ENCODE data around the gene ST6GALNAC1. TPM values are rescaled to one million over a fixed set of nuclear protein-coding genes. Genes with fewer than 3 reads are reported as not detected.

ST6GALNAC1 gene
- polyA plus RNA-seq, 1 experiment = not detected

- POLR2A ChIA-PET = no interaction called here
- no peak overlapping the region for H3K27ac ChIP-seq (ENCODE audit: low read depth, low read length)
Observed at GRCh38 chr17:76635659-76636360, 7.7 kb downstream of the ST6GALNAC1 start.

DNA sequence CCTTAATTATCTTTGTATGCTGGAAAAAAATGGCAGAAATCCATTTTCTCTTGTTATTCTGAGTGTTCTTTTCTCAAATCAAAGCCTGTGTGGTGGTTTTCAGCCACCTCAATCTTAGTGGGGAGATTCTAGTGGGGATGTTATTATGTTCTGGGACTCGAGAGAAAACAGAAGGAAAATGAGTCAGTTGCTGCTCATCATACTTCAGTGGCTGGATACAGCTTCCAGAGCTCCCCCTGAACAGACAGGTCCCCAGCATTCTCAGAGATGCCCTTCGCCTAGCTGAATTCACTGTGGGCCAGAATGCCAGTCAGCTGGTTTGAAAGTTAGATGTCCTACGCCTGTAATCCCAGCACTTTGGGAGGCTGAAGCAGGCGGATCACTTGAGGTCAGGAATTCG is 8.5 kb downstream of the ST6GALNAC1 start:
- Histone ChIP-seq H3K27me3 (ENCODE audit: control insufficient read depth, insufficient read depth, low read length) (no peaks in the 10 kb centered on the region), H3K4me3 (ENCODE audit: low read depth, low read length) (no peak overlapping the region), H3K27ac (ENCODE audit: low read depth, low read length) (no peak overlapping the region), H3K9me3 (ENCODE audit: control insufficient read depth, insufficient read depth, low read length) (no peaks in the 10 kb centered on the region)
- no peak for DNase-seq (ENCODE audit: low read depth, low spot score)
- ChIA-PET CTCF (interaction anchor here (1.2 to 4.9 kb wide), 2 partner anchors 11 to 46 kb away, joined by 3 to 38 read pairs; no protein-coding TSS in a partner anchor), POLR2A (no interaction called here)
- TF ChIP-seq, protein P1, sequence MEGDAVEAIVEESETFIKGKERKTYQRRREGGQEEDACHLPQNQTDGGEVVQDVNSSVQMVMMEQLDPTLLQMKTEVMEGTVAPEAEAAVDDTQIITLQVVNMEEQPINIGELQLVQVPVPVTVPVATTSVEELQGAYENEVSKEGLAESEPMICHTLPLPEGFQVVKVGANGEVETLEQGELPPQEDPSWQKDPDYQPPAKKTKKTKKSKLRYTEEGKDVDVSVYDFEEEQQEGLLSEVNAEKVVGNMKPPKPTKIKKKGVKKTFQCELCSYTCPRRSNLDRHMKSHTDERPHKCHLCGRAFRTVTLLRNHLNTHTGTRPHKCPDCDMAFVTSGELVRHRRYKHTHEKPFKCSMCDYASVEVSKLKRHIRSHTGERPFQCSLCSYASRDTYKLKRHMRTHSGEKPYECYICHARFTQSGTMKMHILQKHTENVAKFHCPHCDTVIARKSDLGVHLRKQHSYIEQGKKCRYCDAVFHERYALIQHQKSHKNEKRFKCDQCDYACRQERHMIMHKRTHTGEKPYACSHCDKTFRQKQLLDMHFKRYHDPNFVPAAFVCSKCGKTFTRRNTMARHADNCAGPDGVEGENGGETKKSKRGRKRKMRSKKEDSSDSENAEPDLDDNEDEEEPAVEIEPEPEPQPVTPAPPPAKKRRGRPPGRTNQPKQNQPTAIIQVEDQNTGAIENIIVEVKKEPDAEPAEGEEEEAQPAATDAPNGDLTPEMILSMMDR (IDR thresholded peaks at IDR 0.05; ENCODE audit: low read depth, low read length) = no peak

More at GRCh38 chr17:76635659-76636360, 7.7 kb downstream of the ST6GALNAC1 start:
- no peak for DNase-seq (ENCODE audit: low read depth, low spot score)
- TF ChIP-seq, protein P1 (IDR thresholded peaks at IDR 0.05; ENCODE audit: low read depth, low read length) = no peak
- CTCF ChIA-PET = interaction anchor here (1.2 to 4.9 kb wide), 2 partner anchors 12 to 45 kb away, joined by 3 to 38 read pairs; no protein-coding TSS in a partner anchor
- no peaks in the 10 kb centered on the region for H3K27me3 ChIP-seq (ENCODE audit: control insufficient read depth, insufficient read depth, low read length)
- H3K4me3 ChIP-seq (ENCODE audit: low read depth, low read length) = no peak overlapping the region
- no peaks in the 10 kb centered on the region for H3K9me3 ChIP-seq (ENCODE audit: control insufficient read depth, insufficient read depth, low read length)

GRCh38 chr17:76633628-76634328 is 9.8 kb downstream of the ST6GALNAC1 start:
- ChIA-PET POLR2A (no interaction called here), CTCF (interaction anchor here (4.9 kb wide), 1 partner anchor 10 kb away, joined by 38 read pairs; no protein-coding TSS in a partner anchor)
- H3K27ac ChIP-seq (ENCODE audit: low read depth, low read length) = no peak overlapping the region
- no peaks in the 10 kb centered on the region for H3K27me3 ChIP-seq (ENCODE audit: control insufficient read depth, insufficient read depth, low read length)
- H3K9me3 ChIP-seq (ENCODE audit: control insufficient read depth, insufficient read depth, low read length) = no peaks in the 10 kb centered on the region
- H3K4me3 ChIP-seq (ENCODE audit: low read depth, low read length) = no peak overlapping the region
- TF ChIP-seq, protein P1 (IDR thresholded peaks at IDR 0.05; ENCODE audit: low read depth, low read length) = no peak
- DNase-seq (ENCODE audit: low read depth, low spot score) = no peak

DNA sequence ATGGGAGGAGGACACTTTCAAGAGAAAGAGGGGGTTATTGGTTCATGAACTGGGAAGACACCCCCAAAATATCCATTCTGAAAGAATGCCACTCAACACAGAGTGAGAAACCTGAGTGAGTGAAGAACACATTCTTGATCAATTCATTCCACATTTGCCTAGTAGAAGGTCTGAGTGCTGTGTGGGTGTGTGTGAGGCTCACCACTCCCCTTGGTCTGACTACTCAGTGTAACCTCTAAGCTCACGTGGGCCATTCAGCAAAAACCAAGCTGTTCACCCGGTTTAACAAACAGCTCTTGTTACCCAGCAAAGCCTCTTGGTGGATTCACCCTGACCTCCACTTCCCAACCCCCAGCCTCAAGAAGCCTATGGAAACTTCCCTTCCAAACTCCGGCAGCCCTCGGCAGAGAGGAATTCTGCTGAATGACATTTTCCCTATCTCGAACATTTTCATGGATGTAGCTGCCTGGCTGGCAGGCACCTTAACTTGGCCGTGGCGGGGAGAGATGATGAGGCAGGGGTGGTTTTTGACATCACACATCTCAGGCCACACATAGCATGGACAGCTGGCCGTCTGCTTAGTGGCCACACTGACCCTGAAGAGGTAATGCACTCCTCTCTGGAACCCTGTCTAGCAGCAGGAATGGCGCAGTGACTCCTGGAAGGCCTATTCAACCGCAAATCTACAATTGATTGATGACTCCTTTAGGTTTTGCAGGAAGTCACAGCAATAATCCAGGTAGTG is 11.6 kb downstream of the ST6GALNAC1 start:
- POLR2A ChIA-PET = no interaction called here

More for the DNA sequence above, 11.6 kb downstream of the ST6GALNAC1 start:
- H3K9me3 ChIP-seq (ENCODE audit: control insufficient read depth, insufficient read depth, low read length) = no peaks in the 10 kb centered on the region
- TF ChIP-seq, protein P1 (IDR thresholded peaks at IDR 0.05; ENCODE audit: low read depth, low read length) = no peak
- H3K27me3 ChIP-seq (ENCODE audit: control insufficient read depth, insufficient read depth, low read length) = no peaks in the 10 kb centered on the region
- DNase-seq (ENCODE audit: low read depth, low spot score) = no peak
- H3K4me3 ChIP-seq (ENCODE audit: low read depth, low read length) = no peak overlapping the region
- no peak overlapping the region for H3K27ac ChIP-seq (ENCODE audit: low read depth, low read length)
- CTCF ChIA-PET = interaction anchor here (4.9 kb wide), 1 partner anchor 8 kb away, joined by 38 read pairs; no protein-coding TSS in a partner anchor

All from AG04450 (cell line).